GM19372 (cell line): ENCODE results near the gene MRPS12.
"Not testable (repeated sequence)": the region's sequence is repeated elsewhere in the genome, so short reads cannot be mapped to it uniquely, and the experiment has no call there.

Source experiments
- ATAC-seq: cut with Tn5 transposase; IDR thresholded peaks from one replicate; pipeline ENCODE4 v1.9.1; 2021; ENCODE audit warnings: mild to moderate bottlenecking, low read depth, moderate library complexity; ENCODE audit not compliant: unreplicated experiment

MRPS12 gene

GRCh38 chr19:38932425-38933179 lies 1.9 kb downstream of the MRPS12 start:
- no peak for ATAC-seq

- no peak for ATAC-seq
Measured at GRCh38 chr19:38933544-38933943, 2.8 kb downstream of the MRPS12 start.

- no peak for ATAC-seq
Measured at GRCh38 chr19:38939957-38940356, 9.2 kb downstream of the MRPS12 start.

GRCh38 chr19:38941466-38941865 lies 10.7 kb downstream of the MRPS12 start:
- ATAC-seq, result not testable (repeated sequence)

GRCh38 chr19:38941979-38942378 lies 11.2 kb downstream of the MRPS12 start:
- ATAC-seq, result no peak

- ATAC-seq, result no peak
Measured at GRCh38 chr19:38942471-38943181, 11.9 kb downstream of the MRPS12 start.

- ATAC-seq, result no peak
Measured at GRCh38 chr19:38944981-38945506, 14.3 kb downstream of the MRPS12 start.

- ATAC-seq, result no peak
Measured at GRCh38 chr19:38945562-38946228, 15.0 kb downstream of the MRPS12 start.

- ATAC-seq, result no peak
Measured at GRCh38 chr19:38946229-38947010, 15.7 kb downstream of the MRPS12 start.

GRCh38 chr19:38949580-38950367 lies 19.0 kb downstream of the MRPS12 start:
- no peak for ATAC-seq

- ATAC-seq, result no peak
Measured at GRCh38 chr19:38951187-38951586, 20.4 kb downstream of the MRPS12 start.

- ATAC-seq, result no peak
Measured at GRCh38 chr19:38952395-38953165, 21.8 kb downstream of the MRPS12 start.

GRCh38 chr19:38953677-38954076 lies 22.9 kb downstream of the MRPS12 start:
- no peak for ATAC-seq

GRCh38 chr19:38956264-38956663 lies 25.5 kb downstream of the MRPS12 start:
- no peak for ATAC-seq

- ATAC-seq, result no peak
Measured at GRCh38 chr19:38958301-38958700, 27.6 kb downstream of the MRPS12 start.

GRCh38 chr19:38959618-38960017 lies 28.9 kb downstream of the MRPS12 start:
- no peak for ATAC-seq

- no peak for ATAC-seq
Measured at GRCh38 chr19:38964738-38965137, 34.0 kb downstream of the MRPS12 start.

GRCh38 chr19:38966149-38966548 lies 35.4 kb downstream of the MRPS12 start:
- not testable (repeated sequence) for ATAC-seq
